NCI-H526 treated with DMSO at 0.1 percent for 48 hours (cell line): ENCODE measurements around the gene CTNNA2.
"Not testable (repeated sequence)": the region's sequence is repeated elsewhere in the genome, so short reads cannot be mapped to it uniquely, and the experiment has no call there.

ENCODE experiments used
- DNase-seq: peaks from one replicate; lab custom pipeline; 2025; lab: John Stamatoyannopoulos, UW

Gene CTNNA2

GRCh38 chr2:80149991-80150390 is 637.1 kb downstream of the CTNNA2 start:
- DNase-seq: no peak

GRCh38 chr2:80151248-80151647 is 638.4 kb downstream of the CTNNA2 start:
- DNase-seq: no peak

GRCh38 chr2:80151651-80152050 is 638.8 kb downstream of the CTNNA2 start:
- no peak for DNase-seq

GRCh38 chr2:80153151-80153550 is 640.3 kb downstream of the CTNNA2 start:
- DNase-seq: no peak

GRCh38 chr2:80153768-80154167 is 640.9 kb downstream of the CTNNA2 start:
- no peak for DNase-seq

- DNase-seq: no peak
Observed at GRCh38 chr2:80154231-80154915, 641.5 kb downstream of the CTNNA2 start.

GRCh38 chr2:80164375-80164774 is 651.5 kb downstream of the CTNNA2 start:
- DNase-seq: no peak

GRCh38 chr2:80166483-80167171 is 653.8 kb downstream of the CTNNA2 start:
- DNase-seq: no peak

GRCh38 chr2:80167284-80167808 is 654.5 kb downstream of the CTNNA2 start:
- peak; percentile 6 for DNase-seq

GRCh38 chr2:80168037-80168436 is 655.2 kb downstream of the CTNNA2 start:
- DNase-seq: no peak

GRCh38 chr2:80168801-80169200 is 656.0 kb downstream of the CTNNA2 start:
- DNase-seq: no peak

- DNase-seq: no peak
Observed at GRCh38 chr2:80169811-80170594, 657.2 kb downstream of the CTNNA2 start.

GRCh38 chr2:80185091-80185490 is 672.2 kb downstream of the CTNNA2 start:
- no peak for DNase-seq

- DNase-seq: no peak
Observed at GRCh38 chr2:80186262-80186661, 673.4 kb downstream of the CTNNA2 start.

GRCh38 chr2:80187156-80187555 is 674.3 kb downstream of the CTNNA2 start:
- DNase-seq: no peak

- DNase-seq: no peak
Observed at GRCh38 chr2:80190166-80190565, 677.3 kb downstream of the CTNNA2 start.

GRCh38 chr2:80193566-80193965 is 680.7 kb downstream of the CTNNA2 start:
- DNase-seq: no peak

- no peak for DNase-seq
Observed at GRCh38 chr2:80195034-80195433, 682.2 kb downstream of the CTNNA2 start.

- DNase-seq: no peak
Observed at GRCh38 chr2:80198042-80198441, 685.2 kb downstream of the CTNNA2 start.

- no peak for DNase-seq
Observed at GRCh38 chr2:80199504-80199903, 686.7 kb downstream of the CTNNA2 start.

- DNase-seq: not testable (repeated sequence)
Observed at GRCh38 chr2:80203929-80204328, 691.1 kb downstream of the CTNNA2 start.

GRCh38 chr2:80205498-80205897 is 692.6 kb downstream of the CTNNA2 start:
- DNase-seq: no peak

GRCh38 chr2:80209458-80209857 is 696.6 kb downstream of the CTNNA2 start:
- DNase-seq: no peak
